Measurements from ENCODE around the gene UHRF2.

DNA sequence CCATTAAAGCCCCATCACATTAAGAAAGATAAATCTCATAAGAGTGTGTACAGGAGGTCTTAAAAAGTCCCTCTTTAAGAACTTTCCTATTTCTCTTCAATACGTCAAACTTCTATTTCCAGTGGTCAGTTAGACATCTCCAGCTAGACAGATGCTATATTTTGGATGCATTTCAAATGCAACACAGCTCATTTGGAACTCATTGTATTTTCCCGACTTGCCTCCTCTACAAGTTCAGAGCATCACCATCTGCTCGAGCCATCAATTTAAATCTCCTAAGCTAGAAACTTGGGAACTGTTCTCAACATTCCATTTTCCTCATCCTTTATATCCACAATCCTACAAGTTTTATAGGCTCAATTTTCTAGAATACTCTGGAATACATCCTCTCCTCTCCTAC, 3.2 kb upstream of the UHRF2 start:
- TF ChIP-seq SNAPC5 (CRISPR knock-in tag; IDR thresholded peaks at IDR 0.05; ENCODE audit: borderline replicate concordance) = no peak
- no peak for TF ChIP-seq POLR2A (IDR thresholded peaks at IDR 0.05; ENCODE audit: insufficient read depth in 1 of 2, low read depth in 2 of 2, low read length in 2 of 2)
- no peak for TF ChIP-seq ZBTB26 (CRISPR knock-in tag; IDR thresholded peaks at IDR 0.05; ENCODE audit: borderline replicate concordance)
- no peak for TF ChIP-seq SP5 (CRISPR knock-in tag; IDR thresholded peaks at IDR 0.05; ENCODE audit: borderline replicate concordance, low read depth)
- no peak for TF ChIP-seq HDAC6 (IDR thresholded peaks at IDR 0.05; ENCODE audit: low read depth, low read length)
- TF ChIP-seq BRCA1 (CRISPR knock-in tag; IDR thresholded peaks at IDR 0.05) = no peak
- TF ChIP-seq, protein P1, sequence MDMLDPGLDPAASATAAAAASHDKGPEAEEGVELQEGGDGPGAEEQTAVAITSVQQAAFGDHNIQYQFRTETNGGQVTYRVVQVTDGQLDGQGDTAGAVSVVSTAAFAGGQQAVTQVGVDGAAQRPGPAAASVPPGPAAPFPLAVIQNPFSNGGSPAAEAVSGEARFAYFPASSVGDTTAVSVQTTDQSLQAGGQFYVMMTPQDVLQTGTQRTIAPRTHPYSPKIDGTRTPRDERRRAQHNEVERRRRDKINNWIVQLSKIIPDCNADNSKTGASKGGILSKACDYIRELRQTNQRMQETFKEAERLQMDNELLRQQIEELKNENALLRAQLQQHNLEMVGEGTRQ (IDR thresholded peaks at IDR 0.05; ENCODE audit: low read depth, low read length) = no peak
- TF ChIP-seq, protein P1 (CRISPR knock-in tag; IDR thresholded peaks at IDR 0.05; ENCODE audit: borderline replicate concordance) = no peak
- no peak for TF ChIP-seq IKZF5 (CRISPR knock-in tag; IDR thresholded peaks at IDR 0.05)
- TF ChIP-seq CTCF (CRISPR knock-in tag; IDR thresholded peaks at IDR 0.05) = no peak
- TF ChIP-seq ZNF138 (CRISPR knock-in tag; IDR thresholded peaks at IDR 0.05; ENCODE audit: low read depth) = no peak
